ENCODE data around the gene ZSCAN32.

Gene ZSCAN32

DNA sequence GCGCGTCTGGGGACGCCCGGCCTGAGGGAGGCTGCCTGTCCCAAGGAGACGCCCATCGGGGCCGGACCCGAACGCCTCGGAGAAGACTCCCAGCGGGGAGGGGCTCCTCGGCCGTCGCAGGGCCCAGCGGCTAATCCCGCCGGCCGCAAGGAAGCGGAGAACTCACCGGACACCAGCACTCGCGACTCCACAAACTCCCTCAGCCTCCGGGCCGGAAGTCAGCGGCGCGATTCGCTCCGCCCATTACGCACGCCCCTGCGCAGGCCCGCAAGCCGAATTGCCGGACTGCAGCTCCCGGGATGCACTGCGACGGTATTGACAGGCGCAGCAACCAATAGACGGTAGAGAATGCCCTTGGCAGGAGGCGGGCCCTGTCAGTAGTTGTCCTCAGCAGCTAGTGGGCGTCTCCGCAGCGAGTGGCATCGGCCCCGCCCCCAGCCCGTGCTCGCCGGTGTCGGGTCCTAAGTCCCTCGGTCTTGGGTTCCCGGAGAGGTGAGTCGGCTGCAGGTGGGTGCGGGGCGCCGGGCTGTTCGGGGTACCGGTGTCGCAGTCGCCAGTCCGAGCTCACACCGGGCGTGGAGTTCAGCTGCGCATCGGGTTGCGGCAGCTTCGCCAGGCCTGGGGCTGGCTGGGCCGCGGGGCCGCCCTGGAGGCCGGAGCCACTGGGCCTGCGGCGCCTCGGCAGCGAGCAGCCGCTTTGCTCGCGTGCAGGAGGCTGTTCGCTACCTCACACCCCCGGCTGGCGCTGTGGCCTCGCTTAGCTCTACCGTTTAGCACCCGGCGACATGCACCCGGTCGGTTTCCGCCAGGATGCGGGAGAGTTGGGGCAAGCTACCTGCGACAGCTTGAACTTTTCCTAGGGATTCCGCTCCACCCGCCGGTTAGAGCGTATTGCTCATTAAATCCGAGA lies at the start of gene ZSCAN32, which contains the start of gene ZNF174:
Gene ZSCAN32 (minus strand): TSS at position 226 of the 910 bp plus-strand sequence. CDS start 3,447 bp downstream, outside the sequence.
Gene ZNF174 (plus strand): TSS at position 437 of the 910 bp plus-strand sequence. CDS start 790 bp downstream, outside the sequence.
- Histone ChIP-seq H3K36me3 (ENCODE audit: control insufficient read depth, insufficient read depth, low read length) (peaks cover 43% of the 10 kb centered on the region), H3K9ac (ENCODE audit: low read length) (peak within 1 kb of the TSS; percentile 94), H3K27me3 (ENCODE audit: control insufficient read depth, insufficient read depth, low read length) (no peaks in the 10 kb centered on the region), H3K27ac (ENCODE audit: low read depth, low read length) (peak within 1 kb of the TSS; percentile 85), H3K4me1 (ENCODE audit: control insufficient read depth, insufficient read depth, low read length) (peaks cover 4% of the 10 kb centered on the region), H3K4me3 (ENCODE audit: low read length) (peak within 1 kb of the TSS; percentile 97)

GRCh38 chr16:3444032-3444388 lies 43.2 kb upstream of the ZSCAN32 start:
- peak overlapping the region; percentile 70 for H3K4me3 ChIP-seq (ENCODE audit: low read length)
- H3K9ac ChIP-seq (ENCODE audit: low read length): peak overlapping the region; percentile 39
- no peaks in the 10 kb centered on the region for H3K36me3 ChIP-seq (ENCODE audit: control insufficient read depth, insufficient read depth, low read length)
- peak overlapping the region; percentile 63 for H3K27ac ChIP-seq (ENCODE audit: low read depth, low read length)
- no peaks in the 10 kb centered on the region for H3K4me1 ChIP-seq (ENCODE audit: control insufficient read depth, insufficient read depth, low read length)
- no peaks in the 10 kb centered on the region for H3K27me3 ChIP-seq (ENCODE audit: control insufficient read depth, insufficient read depth, low read length)

GRCh38 chr16:3443108-3444031 lies 42.6 kb upstream of the ZSCAN32 start, which contains the start of the genes NAA60 and ZNF597:
Gene NAA60 (plus strand): TSS chr16:3443680. CDS start chr16:3476228, 32,548 bp downstream.
Gene ZNF597 (minus strand): TSS chr16:3443504. CDS start chr16:3443153, 351 bp downstream.
- peak within 1 kb of the TSS; percentile 70 for H3K4me3 ChIP-seq (ENCODE audit: low read length)
- H3K4me1 ChIP-seq (ENCODE audit: control insufficient read depth, insufficient read depth, low read length): no peaks in the 10 kb centered on the region
- no peaks in the 10 kb centered on the region for H3K27me3 ChIP-seq (ENCODE audit: control insufficient read depth, insufficient read depth, low read length)
- H3K36me3 ChIP-seq (ENCODE audit: control insufficient read depth, insufficient read depth, low read length): no peaks in the 10 kb centered on the region
- peak within 1 kb of the TSS; percentile 63 for H3K27ac ChIP-seq (ENCODE audit: low read depth, low read length)
- peak within 1 kb of the TSS; percentile 39 for H3K9ac ChIP-seq (ENCODE audit: low read length)

GRCh38 chr16:3439637-3440036 lies 38.8 kb upstream of the ZSCAN32 start:
- H3K27me3 ChIP-seq (ENCODE audit: control insufficient read depth, insufficient read depth, low read length): no peaks in the 10 kb centered on the region
- H3K27ac ChIP-seq (ENCODE audit: low read depth, low read length): no peak overlapping the region
- no peak overlapping the region for H3K4me3 ChIP-seq (ENCODE audit: low read length)
- no peaks in the 10 kb centered on the region for H3K4me1 ChIP-seq (ENCODE audit: control insufficient read depth, insufficient read depth, low read length)
- no peak overlapping the region for H3K9ac ChIP-seq (ENCODE audit: low read length)
- no peaks in the 10 kb centered on the region for H3K36me3 ChIP-seq (ENCODE audit: control insufficient read depth, insufficient read depth, low read length)

DNA sequence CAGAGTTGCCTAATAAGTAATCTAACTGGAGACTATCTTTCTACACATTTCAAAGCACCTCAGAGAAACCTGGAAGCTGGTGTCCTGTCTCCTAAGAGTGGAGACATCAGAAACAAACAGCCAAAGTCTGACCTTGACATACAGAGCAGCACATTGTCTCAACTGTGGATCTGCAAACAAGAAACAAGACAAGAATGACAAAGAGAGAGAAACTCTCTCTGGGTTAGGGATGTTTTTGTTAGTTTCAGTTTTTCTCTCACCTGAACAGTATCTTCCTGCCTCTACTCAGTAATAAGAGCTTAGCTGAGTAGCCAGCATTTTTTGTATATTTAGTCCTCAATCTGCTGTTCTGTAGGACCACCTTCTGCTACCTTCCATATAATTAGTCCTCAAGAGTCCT lies 33.6 kb upstream of the ZSCAN32 start:
- no peak overlapping the region for H3K27ac ChIP-seq (ENCODE audit: low read depth, low read length)
- H3K4me1 ChIP-seq (ENCODE audit: control insufficient read depth, insufficient read depth, low read length): no peaks in the 10 kb centered on the region
- H3K27me3 ChIP-seq (ENCODE audit: control insufficient read depth, insufficient read depth, low read length): no peaks in the 10 kb centered on the region
- H3K9ac ChIP-seq (ENCODE audit: low read length): no peak overlapping the region
- peaks cover 3% of the 10 kb centered on the region for H3K36me3 ChIP-seq (ENCODE audit: control insufficient read depth, insufficient read depth, low read length)
- no peak overlapping the region for H3K4me3 ChIP-seq (ENCODE audit: low read length)

DNA sequence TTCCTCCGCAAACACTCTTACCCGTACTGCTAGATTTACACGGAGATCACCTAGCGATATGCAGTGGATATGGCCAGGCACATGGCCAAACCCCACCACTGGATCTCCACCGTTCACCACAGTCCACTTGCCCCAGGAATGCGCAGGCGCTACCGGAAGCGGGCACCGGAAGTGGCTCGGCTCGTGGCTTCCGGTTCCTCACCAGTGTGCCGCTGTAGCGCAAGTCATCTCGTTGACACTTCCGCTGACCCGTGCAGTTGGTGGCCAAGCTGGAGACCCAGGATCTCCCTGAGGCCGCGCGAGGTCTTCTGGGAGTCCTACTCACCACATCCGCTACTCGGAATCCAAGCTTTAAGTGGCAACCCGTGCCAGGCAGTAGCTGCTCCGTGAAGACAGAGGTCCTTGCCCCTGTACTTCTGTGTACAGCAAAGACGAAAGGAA lies 31.0 kb upstream of the ZSCAN32 start:
- Histone ChIP-seq H3K4me1 (ENCODE audit: control insufficient read depth, insufficient read depth, low read length) (no peaks in the 10 kb centered on the region), H3K4me3 (ENCODE audit: low read length) (peak overlapping the region; percentile 29), H3K27me3 (ENCODE audit: control insufficient read depth, insufficient read depth, low read length) (no peaks in the 10 kb centered on the region), H3K9ac (ENCODE audit: low read length) (no peak overlapping the region), H3K36me3 (ENCODE audit: control insufficient read depth, insufficient read depth, low read length) (peaks cover 3% of the 10 kb centered on the region), H3K27ac (ENCODE audit: low read depth, low read length) (no peak overlapping the region)

DNA sequence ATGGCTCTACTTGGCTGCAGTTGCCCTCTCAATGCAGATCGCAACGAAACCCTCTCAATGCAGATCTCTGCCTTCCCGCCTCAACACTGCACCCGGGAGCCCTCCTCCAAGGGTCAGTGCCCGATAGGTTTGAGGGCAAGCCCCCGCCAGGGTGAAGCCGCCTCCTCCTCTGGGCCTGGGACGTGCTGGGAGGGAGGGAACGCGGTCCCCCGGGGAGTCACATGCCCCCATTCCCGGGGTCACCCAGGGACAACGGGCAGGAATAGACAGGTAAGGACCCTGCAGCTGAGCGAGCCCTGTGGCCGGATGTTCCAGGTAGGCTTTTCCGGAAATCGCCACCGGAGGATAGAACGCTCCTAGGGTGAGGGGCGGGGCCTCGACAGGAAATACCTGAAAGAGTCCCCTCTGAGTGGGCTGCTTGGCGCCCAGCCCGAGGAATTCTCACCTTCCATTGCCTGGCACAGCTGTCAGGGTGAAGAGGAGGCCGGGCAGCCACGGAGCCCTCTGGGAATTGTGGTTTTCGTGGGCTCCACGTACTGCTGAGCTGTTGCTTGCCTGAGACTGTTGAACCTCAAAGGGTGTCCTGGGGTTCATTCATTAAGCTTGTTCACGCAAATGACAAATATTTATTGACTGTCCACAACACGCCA lies 13.1 kb upstream of the ZSCAN32 start:
- Histone ChIP-seq H3K27me3 (ENCODE audit: control insufficient read depth, insufficient read depth, low read length) (no peaks in the 10 kb centered on the region), H3K4me1 (ENCODE audit: control insufficient read depth, insufficient read depth, low read length) (no peaks in the 10 kb centered on the region), H3K9ac (ENCODE audit: low read length) (no peak overlapping the region), H3K4me3 (ENCODE audit: low read length) (no peak overlapping the region), H3K27ac (ENCODE audit: low read depth, low read length) (no peak overlapping the region), H3K36me3 (ENCODE audit: control insufficient read depth, insufficient read depth, low read length) (peaks cover 2% of the 10 kb centered on the region)

DNA sequence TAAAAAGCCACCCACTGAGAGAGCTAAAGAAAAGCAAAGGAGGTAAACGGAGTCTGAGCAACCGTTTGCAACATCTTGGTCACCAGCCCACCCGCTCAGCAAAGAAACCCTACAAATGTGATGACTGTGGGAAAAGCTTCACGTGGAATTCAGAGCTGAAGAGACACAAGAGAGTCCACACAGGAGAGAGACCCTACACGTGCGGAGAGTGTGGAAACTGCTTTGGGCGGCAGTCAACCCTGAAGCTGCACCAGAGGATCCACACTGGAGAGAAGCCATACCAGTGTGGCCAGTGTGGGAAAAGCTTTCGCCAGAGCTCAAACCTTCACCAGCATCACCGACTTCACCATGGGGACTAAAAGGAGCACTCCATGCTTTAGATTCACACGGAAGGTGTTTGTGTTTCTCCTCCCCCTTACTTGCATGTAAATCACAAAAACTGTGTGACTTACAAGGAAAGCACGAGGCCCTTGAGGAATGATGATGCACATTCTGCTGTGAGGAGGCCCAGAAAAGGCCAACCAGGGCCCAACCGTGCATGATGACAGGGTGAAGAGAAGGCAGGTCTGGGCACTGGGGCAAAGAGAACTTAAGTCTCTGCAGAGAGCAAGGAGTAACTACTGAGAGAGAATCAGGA lies 7.9 kb upstream of the ZSCAN32 start:
- Histone ChIP-seq H3K27ac (ENCODE audit: low read depth, low read length) (no peak overlapping the region), H3K4me1 (ENCODE audit: control insufficient read depth, insufficient read depth, low read length) (no peaks in the 10 kb centered on the region), H3K4me3 (ENCODE audit: low read length) (peak overlapping the region; percentile 10), H3K36me3 (ENCODE audit: control insufficient read depth, insufficient read depth, low read length) (peaks cover 33% of the 10 kb centered on the region), H3K27me3 (ENCODE audit: control insufficient read depth, insufficient read depth, low read length) (no peaks in the 10 kb centered on the region), H3K9ac (ENCODE audit: low read length) (no peak overlapping the region)

GRCh38 chr16:3401719-3402397 lies 1.1 kb upstream of the ZSCAN32 start:
- peaks cover 4% of the 10 kb centered on the region for H3K4me1 ChIP-seq (ENCODE audit: control insufficient read depth, insufficient read depth, low read length)
- peak overlapping the region; percentile 95 for H3K4me3 ChIP-seq (ENCODE audit: low read length)
- H3K9ac ChIP-seq (ENCODE audit: low read length): peak overlapping the region; percentile 73
- H3K36me3 ChIP-seq (ENCODE audit: control insufficient read depth, insufficient read depth, low read length): peaks cover 39% of the 10 kb centered on the region
- H3K27me3 ChIP-seq (ENCODE audit: control insufficient read depth, insufficient read depth, low read length): no peaks in the 10 kb centered on the region
- peak overlapping the region; percentile 85 for H3K27ac ChIP-seq (ENCODE audit: low read depth, low read length)

DNA sequence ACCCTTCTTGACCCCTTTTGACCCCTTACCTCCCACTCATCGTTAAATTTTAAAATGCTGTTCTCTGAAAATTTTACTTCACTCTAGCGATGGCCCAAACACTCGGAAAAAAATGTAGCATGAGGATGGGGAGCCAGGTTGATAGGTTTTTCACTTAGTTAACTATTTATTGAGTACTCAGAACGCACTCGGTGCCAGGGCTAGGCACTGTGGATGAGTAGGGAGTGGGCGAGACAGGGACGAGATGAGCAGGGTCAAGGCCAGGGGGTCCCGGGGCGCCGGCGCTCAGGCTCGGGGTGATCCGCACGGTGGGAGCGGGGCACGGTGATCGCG lies 392 bp downstream of the ZSCAN32 start:
- H3K4me3 ChIP-seq (ENCODE audit: low read length): peak overlapping the region; percentile 97
- peaks cover 40% of the 10 kb centered on the region for H3K36me3 ChIP-seq (ENCODE audit: control insufficient read depth, insufficient read depth, low read length)
- peaks cover 4% of the 10 kb centered on the region for H3K4me1 ChIP-seq (ENCODE audit: control insufficient read depth, insufficient read depth, low read length)
- H3K9ac ChIP-seq (ENCODE audit: low read length): peak overlapping the region; percentile 94
- H3K27me3 ChIP-seq (ENCODE audit: control insufficient read depth, insufficient read depth, low read length): no peaks in the 10 kb centered on the region
- H3K27ac ChIP-seq (ENCODE audit: low read depth, low read length): peak overlapping the region; percentile 85

- no peak overlapping the region for H3K4me3 ChIP-seq (ENCODE audit: low read length)
- peaks cover 44% of the 10 kb centered on the region for H3K36me3 ChIP-seq (ENCODE audit: control insufficient read depth, insufficient read depth, low read length)
- no peaks in the 10 kb centered on the region for H3K27me3 ChIP-seq (ENCODE audit: control insufficient read depth, insufficient read depth, low read length)
- no peak overlapping the region for H3K27ac ChIP-seq (ENCODE audit: low read depth, low read length)
- H3K9ac ChIP-seq (ENCODE audit: low read length): no peak overlapping the region
- no peaks in the 10 kb centered on the region for H3K4me1 ChIP-seq (ENCODE audit: control insufficient read depth, insufficient read depth, low read length)
Measured at GRCh38 chr16:3389663-3390338, 11.0 kb downstream of the ZSCAN32 start.
